Measurements from ENCODE around the gene INSYN2B.
"Not testable (repeated sequence)": the region's sequence is repeated elsewhere in the genome, so short reads cannot be mapped to it uniquely, and the experiment has no call there.

INSYN2B gene

GRCh38 chr5:169834540-169834939 is 145.8 kb downstream of the INSYN2B start:
- H3K9me3 ChIP-seq (ENCODE audit: control insufficient read depth, insufficient read depth, low read length), result not testable (repeated sequence)

DNA sequence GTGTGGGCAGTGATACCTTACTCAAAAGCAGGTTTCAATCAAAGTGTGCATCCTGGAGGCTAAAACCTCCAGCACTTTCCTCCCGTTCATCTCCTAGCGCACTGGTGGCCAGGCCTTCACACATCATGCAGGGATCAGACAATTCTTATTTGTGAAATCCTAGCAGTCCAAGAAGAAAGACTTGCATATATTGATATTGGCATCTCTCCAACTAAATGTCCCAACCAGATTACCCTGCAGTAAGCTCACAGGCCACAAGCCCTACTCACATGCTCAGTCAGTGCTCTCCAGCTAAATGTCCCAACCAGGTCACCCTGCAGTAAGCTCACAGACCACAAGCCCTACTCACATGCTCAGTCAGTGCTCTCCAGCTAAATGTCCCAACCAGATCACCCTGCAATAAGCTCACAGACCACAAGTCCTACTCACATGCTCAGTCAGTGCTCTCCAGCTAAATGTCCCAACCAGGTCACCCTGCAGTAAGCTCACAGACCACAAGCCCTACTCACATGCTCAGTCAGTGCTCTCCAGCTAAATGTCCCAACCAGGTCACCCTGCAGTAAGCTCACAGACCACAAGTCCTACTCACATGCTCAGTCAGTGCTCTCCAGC is 146.5 kb downstream of the INSYN2B start:
- H3K9me3 ChIP-seq (ENCODE audit: control insufficient read depth, insufficient read depth, low read length); H3K36me3 ChIP-seq (ENCODE audit: control insufficient read depth, insufficient read depth, low read length); H3K4me3 ChIP-seq (ENCODE audit: low read depth, low read length); H3K27ac ChIP-seq (ENCODE audit: low read depth, low read length); H3K27me3 ChIP-seq (ENCODE audit: control insufficient read depth, insufficient read depth, low read length); H3K9ac ChIP-seq (ENCODE audit: low read depth, low read length); H3K4me1 ChIP-seq (ENCODE audit: control insufficient read depth, insufficient read depth, low read length): not testable (repeated sequence)

More at GRCh38 chr5:169834540-169834939, 145.8 kb downstream of the INSYN2B start:
- H3K4me1 ChIP-seq (ENCODE audit: control insufficient read depth, insufficient read depth, low read length); H3K27ac ChIP-seq (ENCODE audit: low read depth, low read length); H3K4me3 ChIP-seq (ENCODE audit: low read depth, low read length); H3K9ac ChIP-seq (ENCODE audit: low read depth, low read length); H3K36me3 ChIP-seq (ENCODE audit: control insufficient read depth, insufficient read depth, low read length); H3K27me3 ChIP-seq (ENCODE audit: control insufficient read depth, insufficient read depth, low read length): not testable (repeated sequence)

GRCh38 chr5:169832845-169833244 is 147.4 kb downstream of the INSYN2B start:
- Histone ChIP-seq H3K27me3 (ENCODE audit: control insufficient read depth, insufficient read depth, low read length) (no peaks in the 10 kb centered on the region), H3K36me3 (ENCODE audit: control insufficient read depth, insufficient read depth, low read length) (no peaks in the 10 kb centered on the region), H3K4me3 (ENCODE audit: low read depth, low read length) (no peak overlapping the region), H3K9ac (ENCODE audit: low read depth, low read length) (no peak overlapping the region), H3K9me3 (ENCODE audit: control insufficient read depth, insufficient read depth, low read length) (no peaks in the 10 kb centered on the region), H3K4me1 (ENCODE audit: control insufficient read depth, insufficient read depth, low read length) (no peaks in the 10 kb centered on the region), H3K27ac (ENCODE audit: low read depth, low read length) (no peak overlapping the region)

DNA sequence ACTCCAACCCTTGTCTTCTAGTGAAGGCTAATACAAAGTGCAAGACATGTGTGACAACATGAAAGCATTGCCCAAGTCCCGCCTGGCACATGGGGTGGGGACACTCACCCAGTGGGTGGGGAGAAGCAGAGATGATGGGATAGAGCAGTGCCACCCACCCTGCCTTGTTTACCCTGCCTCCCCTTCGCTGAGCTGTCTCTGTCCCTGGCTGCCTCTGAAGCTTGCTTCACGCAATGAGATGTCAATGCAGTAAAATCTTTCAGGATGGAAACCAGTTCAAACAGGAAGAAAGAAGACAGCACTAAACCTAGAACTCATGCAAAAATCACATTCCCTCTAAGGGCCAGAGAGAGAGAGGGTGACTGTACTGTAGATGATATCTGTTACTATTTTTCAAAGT is 148.0 kb downstream of the INSYN2B start:
- Histone ChIP-seq H3K36me3 (ENCODE audit: control insufficient read depth, insufficient read depth, low read length) (no peaks in the 10 kb centered on the region), H3K4me3 (ENCODE audit: low read depth, low read length) (no peak overlapping the region), H3K27me3 (ENCODE audit: control insufficient read depth, insufficient read depth, low read length) (no peaks in the 10 kb centered on the region), H3K27ac (ENCODE audit: low read depth, low read length) (no peak overlapping the region), H3K9me3 (ENCODE audit: control insufficient read depth, insufficient read depth, low read length) (no peaks in the 10 kb centered on the region), H3K4me1 (ENCODE audit: control insufficient read depth, insufficient read depth, low read length) (no peaks in the 10 kb centered on the region), H3K9ac (ENCODE audit: low read depth, low read length) (no peak overlapping the region)

GRCh38 chr5:169831331-169831730 is 149.0 kb downstream of the INSYN2B start:
- peaks cover 4% of the 10 kb centered on the region; the same call in 1 of the 2 replicates for H3K4me1 ChIP-seq (ENCODE audit: control insufficient read depth, insufficient read depth, low read length)
- H3K4me3 ChIP-seq (ENCODE audit: low read depth, low read length), result no peak overlapping the region
- H3K27me3 ChIP-seq (ENCODE audit: control insufficient read depth, insufficient read depth, low read length), result no peaks in the 10 kb centered on the region
- no peaks in the 10 kb centered on the region for H3K36me3 ChIP-seq (ENCODE audit: control insufficient read depth, insufficient read depth, low read length)
- no peak overlapping the region for H3K27ac ChIP-seq (ENCODE audit: low read depth, low read length)
- H3K9me3 ChIP-seq (ENCODE audit: control insufficient read depth, insufficient read depth, low read length), result no peaks in the 10 kb centered on the region
- H3K9ac ChIP-seq (ENCODE audit: low read depth, low read length), result no peak overlapping the region

DNA sequence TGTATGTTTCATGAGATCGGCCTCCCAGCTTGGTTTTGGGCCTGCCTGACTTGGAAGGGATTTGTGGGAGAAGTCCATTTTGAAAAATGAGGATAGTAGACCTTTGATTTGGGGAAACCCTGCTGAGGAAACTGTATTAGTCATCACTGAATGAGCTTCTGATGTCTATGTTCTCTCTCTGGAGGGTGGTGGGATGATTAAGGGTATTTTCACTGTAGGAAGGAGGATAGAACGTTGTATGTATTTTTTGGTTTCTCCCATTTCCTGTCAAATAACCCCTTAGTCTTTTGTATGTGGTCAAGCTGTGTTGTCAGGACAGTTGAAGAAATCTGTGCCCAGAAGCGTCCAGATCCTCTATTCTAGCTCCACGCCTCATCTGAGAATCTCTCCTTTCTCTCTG is 151.9 kb downstream of the INSYN2B start:
- no peaks in the 10 kb centered on the region for H3K36me3 ChIP-seq (ENCODE audit: control insufficient read depth, insufficient read depth, low read length)

DNA sequence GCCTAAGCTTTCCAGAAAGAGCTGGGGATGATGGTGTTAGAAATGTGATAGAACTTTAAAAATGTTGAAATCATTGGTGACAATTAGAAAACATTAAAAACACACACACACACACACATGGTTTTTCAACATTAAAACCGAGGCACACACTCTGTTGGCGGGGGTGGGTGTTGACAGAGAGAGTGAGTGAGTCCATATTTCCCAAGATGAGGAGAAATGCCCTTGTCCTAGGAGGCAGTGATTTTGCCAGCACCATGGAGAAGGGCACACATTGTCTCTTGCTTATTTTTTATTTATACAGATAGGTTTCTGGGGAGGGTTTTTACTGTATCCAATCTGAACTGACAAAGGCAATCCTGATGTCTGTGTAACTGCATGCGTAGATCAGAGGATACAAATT is 152.5 kb downstream of the INSYN2B start:
- peaks cover 4% of the 10 kb centered on the region; the same call in 1 of the 2 replicates for H3K4me1 ChIP-seq (ENCODE audit: control insufficient read depth, insufficient read depth, low read length)
- no peak overlapping the region for H3K9ac ChIP-seq (ENCODE audit: low read depth, low read length)
- H3K9me3 ChIP-seq (ENCODE audit: control insufficient read depth, insufficient read depth, low read length), result no peaks in the 10 kb centered on the region
- no peaks in the 10 kb centered on the region for H3K27me3 ChIP-seq (ENCODE audit: control insufficient read depth, insufficient read depth, low read length)
- no peak overlapping the region for H3K4me3 ChIP-seq (ENCODE audit: low read depth, low read length)
- no peak overlapping the region for H3K27ac ChIP-seq (ENCODE audit: low read depth, low read length)
- H3K36me3 ChIP-seq (ENCODE audit: control insufficient read depth, insufficient read depth, low read length), result no peaks in the 10 kb centered on the region

More for the DNA sequence above, 151.9 kb downstream of the INSYN2B start:
- peaks cover 4% of the 10 kb centered on the region; the same call in 1 of the 2 replicates for H3K4me1 ChIP-seq (ENCODE audit: control insufficient read depth, insufficient read depth, low read length)
- no peak overlapping the region for H3K4me3 ChIP-seq (ENCODE audit: low read depth, low read length)
- H3K9ac ChIP-seq (ENCODE audit: low read depth, low read length), result no peak overlapping the region
- H3K27ac ChIP-seq (ENCODE audit: low read depth, low read length), result no peak overlapping the region
- no peaks in the 10 kb centered on the region for H3K27me3 ChIP-seq (ENCODE audit: control insufficient read depth, insufficient read depth, low read length)
- no peaks in the 10 kb centered on the region for H3K9me3 ChIP-seq (ENCODE audit: control insufficient read depth, insufficient read depth, low read length)

GRCh38 chr5:169826618-169827017 is 153.7 kb downstream of the INSYN2B start:
- Histone ChIP-seq H3K4me3 (ENCODE audit: low read depth, low read length) (no peak overlapping the region), H3K27me3 (ENCODE audit: control insufficient read depth, insufficient read depth, low read length) (no peaks in the 10 kb centered on the region), H3K9ac (ENCODE audit: low read depth, low read length) (no peak overlapping the region), H3K4me1 (ENCODE audit: control insufficient read depth, insufficient read depth, low read length) (peaks cover 4% of the 10 kb centered on the region; the same call in 1 of the 2 replicates), H3K36me3 (ENCODE audit: control insufficient read depth, insufficient read depth, low read length) (no peaks in the 10 kb centered on the region), H3K27ac (ENCODE audit: low read depth, low read length) (no peak overlapping the region), H3K9me3 (ENCODE audit: control insufficient read depth, insufficient read depth, low read length) (no peaks in the 10 kb centered on the region)

DNA sequence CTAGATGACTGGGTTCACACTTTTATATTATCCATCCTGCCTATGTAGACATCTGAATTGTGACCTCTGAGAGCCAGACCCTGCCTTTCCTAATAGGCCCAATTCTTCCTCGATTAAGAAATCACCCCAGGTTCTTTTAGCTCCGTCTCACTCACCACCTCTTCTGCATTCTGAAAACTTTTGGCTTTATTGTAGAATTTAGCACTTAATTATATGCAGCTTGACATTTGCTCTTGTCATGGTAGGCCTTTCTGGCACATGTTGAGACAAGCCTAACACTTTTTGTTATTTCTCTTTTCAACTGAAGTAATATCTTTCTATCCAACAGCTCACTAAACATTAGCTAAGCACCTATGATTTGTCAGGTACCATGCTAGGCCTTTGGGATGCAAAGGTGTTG is 163.3 kb downstream of the INSYN2B start:
- peaks cover 8% of the 10 kb centered on the region; the same call in 1 of the 2 replicates for H3K4me1 ChIP-seq (ENCODE audit: control insufficient read depth, insufficient read depth, low read length)
- no peak overlapping the region for H3K27ac ChIP-seq (ENCODE audit: low read depth, low read length)
- no peaks in the 10 kb centered on the region for H3K27me3 ChIP-seq (ENCODE audit: control insufficient read depth, insufficient read depth, low read length)
- no peaks in the 10 kb centered on the region for H3K36me3 ChIP-seq (ENCODE audit: control insufficient read depth, insufficient read depth, low read length)
- no peak overlapping the region for H3K4me3 ChIP-seq (ENCODE audit: low read depth, low read length)
- no peak overlapping the region for H3K9ac ChIP-seq (ENCODE audit: low read depth, low read length)
- no peaks in the 10 kb centered on the region; the same call in 1 of the 2 replicates for H3K9me3 ChIP-seq (ENCODE audit: control insufficient read depth, insufficient read depth, low read length)

GRCh38 chr5:169814522-169814921 is 165.8 kb downstream of the INSYN2B start:
- Histone ChIP-seq H3K27me3 (ENCODE audit: control insufficient read depth, insufficient read depth, low read length) (peaks cover 3% of the 10 kb centered on the region; the same call in 1 of the 2 replicates), H3K9me3 (ENCODE audit: control insufficient read depth, insufficient read depth, low read length) (no peaks in the 10 kb centered on the region; the same call in 1 of the 2 replicates), H3K27ac (ENCODE audit: low read depth, low read length) (no peak overlapping the region), H3K4me3 (ENCODE audit: low read depth, low read length) (no peak overlapping the region), H3K9ac (ENCODE audit: low read depth, low read length) (no peak overlapping the region), H3K36me3 (ENCODE audit: control insufficient read depth, insufficient read depth, low read length) (no peaks in the 10 kb centered on the region), H3K4me1 (ENCODE audit: control insufficient read depth, insufficient read depth, low read length) (peaks cover 29% of the 10 kb centered on the region)
